ENCODE measurements around the gene STX3.

DNA sequence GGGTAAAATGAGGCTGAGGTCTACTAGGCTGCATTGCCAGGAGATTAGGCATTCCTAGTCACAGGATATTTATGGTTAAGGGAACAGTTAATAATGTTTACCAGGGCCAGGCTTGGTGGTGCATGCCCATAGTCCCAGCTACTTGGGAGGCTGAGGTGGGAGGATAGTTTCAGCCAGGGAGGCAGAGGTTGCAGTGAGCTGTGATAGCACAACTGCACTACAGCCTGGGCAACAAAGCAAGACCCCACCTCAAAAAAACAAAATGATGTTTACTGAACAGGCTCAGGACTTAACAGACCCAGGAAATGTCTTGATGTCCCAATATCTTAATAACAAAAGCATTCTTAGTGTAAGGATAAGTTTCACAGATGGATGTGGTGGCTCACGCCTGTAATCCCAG, 58.2 kb downstream of the STX3 start:
- TF ChIP-seq EZH2 (IDR thresholded peaks at IDR 0.05) (no peak), POLR2AphosphoS5 (IDR thresholded peaks at IDR 0.05; ENCODE audit: borderline replicate concordance, low read depth, low read length) (no peak)

All from SK-N-MC (cell line).